ENCODE data around the gene SMARCC2. TPM values are rescaled to one million over a fixed set of nuclear protein-coding genes. Genes with fewer than 3 reads are reported as not detected.
A peak's percentile ranks its signal among the peaks of the same experiment; 100 is the strongest.

Gene SMARCC2
- total and polyA plus RNA-seq, 2 of the 13 experiments (the other 11 are each of a cell fraction or from before 2014, with no cell fraction given): 21.3 to 24.1 TPM

DNA sequence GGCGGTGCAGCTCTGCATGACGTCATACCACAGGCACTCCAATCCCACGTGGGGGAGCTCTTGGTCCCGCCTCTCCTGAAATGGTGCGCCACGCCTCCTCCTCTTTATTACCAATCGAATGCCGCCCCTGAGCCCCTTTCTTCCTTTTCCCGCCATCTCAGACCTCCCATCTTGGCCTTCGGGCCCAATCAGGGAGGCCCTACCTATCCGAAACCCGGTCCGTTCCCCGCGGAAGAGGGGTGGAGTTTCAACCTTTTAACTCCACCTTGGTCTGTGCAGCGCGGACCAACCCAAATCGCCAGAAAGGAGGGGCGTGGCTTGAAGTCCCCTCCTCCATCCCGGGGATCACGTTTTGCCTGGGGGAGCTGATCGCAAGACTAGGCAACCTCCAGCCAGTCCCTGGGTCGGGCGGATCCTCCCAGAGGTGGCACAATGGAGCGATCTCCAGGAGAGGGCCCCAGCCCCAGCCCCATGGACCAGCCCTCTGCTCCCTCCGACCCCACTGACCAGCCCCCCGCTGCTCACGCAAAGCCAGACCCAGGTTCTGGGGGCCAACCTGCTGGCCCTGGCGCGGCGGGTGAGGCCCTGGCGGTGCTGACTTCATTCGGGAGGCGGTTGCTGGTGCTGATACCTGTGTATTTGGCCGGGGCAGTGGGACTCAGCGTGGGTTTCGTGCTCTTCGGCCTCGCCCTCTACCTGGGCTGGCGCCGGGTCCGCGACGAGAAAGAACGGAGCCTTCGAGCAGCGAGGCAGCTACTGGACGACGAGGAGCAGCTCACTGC lies 61.2 kb downstream of the SMARCC2 start, which contains the start of gene ESYT1 (continued):
- TF ChIP-seq, protein P1, sequence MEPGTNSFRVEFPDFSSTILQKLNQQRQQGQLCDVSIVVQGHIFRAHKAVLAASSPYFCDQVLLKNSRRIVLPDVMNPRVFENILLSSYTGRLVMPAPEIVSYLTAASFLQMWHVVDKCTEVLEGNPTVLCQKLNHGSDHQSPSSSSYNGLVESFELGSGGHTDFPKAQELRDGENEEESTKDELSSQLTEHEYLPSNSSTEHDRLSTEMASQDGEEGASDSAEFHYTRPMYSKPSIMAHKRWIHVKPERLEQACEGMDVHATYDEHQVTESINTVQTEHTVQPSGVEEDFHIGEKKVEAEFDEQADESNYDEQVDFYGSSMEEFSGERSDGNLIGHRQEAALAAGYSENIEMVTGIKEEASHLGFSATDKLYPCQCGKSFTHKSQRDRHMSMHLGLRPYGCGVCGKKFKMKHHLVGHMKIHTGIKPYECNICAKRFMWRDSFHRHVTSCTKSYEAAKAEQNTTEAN (CRISPR knock-in tag; conservative IDR thresholded peaks at IDR 0.05): no peak
- TF ChIP-seq RFX5 (IDR thresholded peaks at IDR 0.05; ENCODE audit: low read depth, low read length): 0 out of 2 replicates have a peak, but pooled peaks have one; percentile 34
- TF ChIP-seq BCL6 (CRISPR knock-in tag; IDR thresholded peaks at IDR 0.05): peak; percentile 21; the same call in 1 of the 2 replicates
- TF ChIP-seq, protein P2, sequence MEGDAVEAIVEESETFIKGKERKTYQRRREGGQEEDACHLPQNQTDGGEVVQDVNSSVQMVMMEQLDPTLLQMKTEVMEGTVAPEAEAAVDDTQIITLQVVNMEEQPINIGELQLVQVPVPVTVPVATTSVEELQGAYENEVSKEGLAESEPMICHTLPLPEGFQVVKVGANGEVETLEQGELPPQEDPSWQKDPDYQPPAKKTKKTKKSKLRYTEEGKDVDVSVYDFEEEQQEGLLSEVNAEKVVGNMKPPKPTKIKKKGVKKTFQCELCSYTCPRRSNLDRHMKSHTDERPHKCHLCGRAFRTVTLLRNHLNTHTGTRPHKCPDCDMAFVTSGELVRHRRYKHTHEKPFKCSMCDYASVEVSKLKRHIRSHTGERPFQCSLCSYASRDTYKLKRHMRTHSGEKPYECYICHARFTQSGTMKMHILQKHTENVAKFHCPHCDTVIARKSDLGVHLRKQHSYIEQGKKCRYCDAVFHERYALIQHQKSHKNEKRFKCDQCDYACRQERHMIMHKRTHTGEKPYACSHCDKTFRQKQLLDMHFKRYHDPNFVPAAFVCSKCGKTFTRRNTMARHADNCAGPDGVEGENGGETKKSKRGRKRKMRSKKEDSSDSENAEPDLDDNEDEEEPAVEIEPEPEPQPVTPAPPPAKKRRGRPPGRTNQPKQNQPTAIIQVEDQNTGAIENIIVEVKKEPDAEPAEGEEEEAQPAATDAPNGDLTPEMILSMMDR (CRISPR knock-in tag; IDR thresholded peaks at IDR 0.05): peak; percentile 42
- TF ChIP-seq, protein P3, sequence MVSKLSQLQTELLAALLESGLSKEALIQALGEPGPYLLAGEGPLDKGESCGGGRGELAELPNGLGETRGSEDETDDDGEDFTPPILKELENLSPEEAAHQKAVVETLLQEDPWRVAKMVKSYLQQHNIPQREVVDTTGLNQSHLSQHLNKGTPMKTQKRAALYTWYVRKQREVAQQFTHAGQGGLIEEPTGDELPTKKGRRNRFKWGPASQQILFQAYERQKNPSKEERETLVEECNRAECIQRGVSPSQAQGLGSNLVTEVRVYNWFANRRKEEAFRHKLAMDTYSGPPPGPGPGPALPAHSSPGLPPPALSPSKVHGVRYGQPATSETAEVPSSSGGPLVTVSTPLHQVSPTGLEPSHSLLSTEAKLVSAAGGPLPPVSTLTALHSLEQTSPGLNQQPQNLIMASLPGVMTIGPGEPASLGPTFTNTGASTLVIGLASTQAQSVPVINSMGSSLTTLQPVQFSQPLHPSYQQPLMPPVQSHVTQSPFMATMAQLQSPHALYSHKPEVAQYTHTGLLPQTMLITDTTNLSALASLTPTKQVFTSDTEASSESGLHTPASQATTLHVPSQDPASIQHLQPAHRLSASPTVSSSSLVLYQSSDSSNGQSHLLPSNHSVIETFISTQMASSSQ (IDR thresholded peaks at IDR 0.05; ENCODE audit: low read depth): no peak
- TF ChIP-seq, protein P3 (CRISPR knock-in tag; IDR thresholded peaks at IDR 0.05; ENCODE audit: borderline replicate concordance): peak; percentile 68; the same call in 1 of the 2 replicates
- no peak for TF ChIP-seq HHEX (CRISPR knock-in tag; IDR thresholded peaks at IDR 0.05)
- TF ChIP-seq, protein P4, sequence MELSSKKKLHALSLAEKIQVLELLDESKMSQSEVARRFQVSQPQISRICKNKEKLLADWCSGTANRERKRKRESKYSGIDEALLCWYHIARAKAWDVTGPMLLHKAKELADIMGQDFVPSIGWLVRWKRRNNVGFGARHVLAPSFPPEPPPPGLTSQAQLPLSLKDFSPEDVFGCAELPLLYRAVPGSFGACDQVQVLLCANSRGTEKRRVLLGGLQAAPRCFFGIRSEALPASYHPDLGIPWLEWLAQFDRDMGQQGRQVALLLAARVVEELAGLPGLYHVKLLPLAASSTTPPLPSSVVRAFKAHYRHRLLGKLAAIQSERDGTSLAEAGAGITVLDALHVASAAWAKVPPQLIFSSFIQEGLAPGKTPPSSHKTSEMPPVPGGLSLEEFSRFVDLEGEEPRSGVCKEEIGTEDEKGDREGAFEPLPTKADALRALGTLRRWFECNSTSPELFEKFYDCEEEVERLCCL (CRISPR knock-in tag; IDR thresholded peaks at IDR 0.05; ENCODE audit: borderline replicate concordance): no peak; the same call in 1 of the 2 replicates
- TF ChIP-seq THAP11 (CRISPR knock-in tag; IDR thresholded peaks at IDR 0.05): peak; percentile 64; the same call in 1 of the 2 replicates
- 0 out of 2 replicates have a peak, but pooled peaks have one; percentile 27 for TF ChIP-seq EEA1 (CRISPR knock-in tag; IDR thresholded peaks at IDR 0.05; ENCODE audit: borderline replicate concordance)
- TF ChIP-seq, protein P5, sequence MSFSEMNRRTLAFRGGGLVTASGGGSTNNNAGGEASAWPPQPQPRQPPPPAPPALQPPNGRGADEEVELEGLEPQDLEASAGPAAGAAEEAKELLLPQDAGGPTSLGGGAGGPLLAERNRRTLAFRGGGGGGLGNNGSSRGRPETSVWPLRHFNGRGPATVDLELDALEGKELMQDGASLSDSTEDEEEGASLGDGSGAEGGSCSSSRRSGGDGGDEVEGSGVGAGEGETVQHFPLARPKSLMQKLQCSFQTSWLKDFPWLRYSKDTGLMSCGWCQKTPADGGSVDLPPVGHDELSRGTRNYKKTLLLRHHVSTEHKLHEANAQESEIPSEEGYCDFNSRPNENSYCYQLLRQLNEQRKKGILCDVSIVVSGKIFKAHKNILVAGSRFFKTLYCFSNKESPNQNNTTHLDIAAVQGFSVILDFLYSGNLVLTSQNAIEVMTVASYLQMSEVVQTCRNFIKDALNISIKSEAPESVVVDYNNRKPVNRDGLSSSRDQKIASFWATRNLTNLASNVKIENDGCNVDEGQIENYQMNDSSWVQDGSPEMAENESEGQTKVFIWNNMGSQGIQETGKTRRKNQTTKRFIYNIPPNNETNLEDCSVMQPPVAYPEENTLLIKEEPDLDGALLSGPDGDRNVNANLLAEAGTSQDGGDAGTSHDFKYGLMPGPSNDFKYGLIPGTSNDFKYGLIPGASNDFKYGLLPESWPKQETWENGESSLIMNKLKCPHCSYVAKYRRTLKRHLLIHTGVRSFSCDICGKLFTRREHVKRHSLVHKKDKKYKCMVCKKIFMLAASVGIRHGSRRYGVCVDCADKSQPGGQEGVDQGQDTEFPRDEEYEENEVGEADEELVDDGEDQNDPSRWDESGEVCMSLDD (CRISPR knock-in tag; IDR thresholded peaks at IDR 0.05; ENCODE audit: borderline replicate concordance): no peak
- TF ChIP-seq RFXAP (CRISPR knock-in tag; IDR thresholded peaks at IDR 0.05; ENCODE audit: borderline replicate concordance): no peak
- TF ChIP-seq ZNF772 (CRISPR knock-in tag; IDR thresholded peaks at IDR 0.05): no peak; the same call in 1 of the 2 replicates
- TF ChIP-seq ATM (IDR thresholded peaks at IDR 0.05; ENCODE audit: borderline replicate concordance): no peak
- peak; percentile 86 for TF ChIP-seq POLR2AphosphoS5 (IDR thresholded peaks at IDR 0.05; ENCODE audit: low read depth, low read length)
- TF ChIP-seq, protein P6, sequence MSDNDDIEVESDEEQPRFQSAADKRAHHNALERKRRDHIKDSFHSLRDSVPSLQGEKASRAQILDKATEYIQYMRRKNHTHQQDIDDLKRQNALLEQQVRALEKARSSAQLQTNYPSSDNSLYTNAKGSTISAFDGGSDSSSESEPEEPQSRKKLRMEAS (IDR thresholded peaks at IDR 0.05): peak; percentile 56
- TF ChIP-seq ZKSCAN8 (CRISPR knock-in tag; IDR thresholded peaks at IDR 0.05; ENCODE audit: borderline replicate concordance): no peak
